A549 treated with AZD2906 at 1 μM for 4 hours (cell line): Measurements from ENCODE around the gene CCL16. TPM values are rescaled to one million over a fixed set of nuclear protein-coding genes. Genes with fewer than 3 reads are reported as not detected.

Experiments used
- total RNA-seq: library from RNA; stranded (reverse); fragments of 200-300 nt; extraction: Qiagen RNA extraction; gene quantifications from 5 replicates; pipeline ENCODE4 v1.2.3, GENCODE V29; 2022

Gene CCL16, protein sequence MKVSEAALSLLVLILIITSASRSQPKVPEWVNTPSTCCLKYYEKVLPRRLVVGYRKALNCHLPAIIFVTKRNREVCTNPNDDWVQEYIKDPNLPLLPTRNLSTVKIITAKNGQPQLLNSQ
- not detected in 5 replicates for total RNA-seq

DNA sequence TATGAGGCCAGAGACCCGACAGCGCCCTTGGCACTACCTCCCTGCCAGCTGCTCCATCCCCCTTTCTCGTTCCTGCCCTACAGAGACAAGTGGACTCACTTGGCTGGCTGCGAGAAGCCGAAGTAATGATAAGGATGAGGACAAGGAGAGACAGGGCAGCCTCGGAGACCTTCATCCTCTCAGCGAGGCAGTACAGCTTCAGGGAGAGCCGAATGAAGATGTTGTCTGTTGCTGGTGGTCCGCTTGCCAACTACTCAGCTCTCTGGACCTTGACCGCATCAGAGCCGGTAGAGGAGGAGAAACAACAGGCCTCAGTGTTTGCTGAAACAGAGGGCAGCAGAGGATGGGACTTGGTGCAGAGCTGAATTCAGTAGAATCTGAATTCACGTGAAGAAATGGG, at the start of gene CCL16:
CCL16 (minus strand) TSS at position 252 of the 400 bp plus-strand sequence; CDS start at position 175, 77 bp downstream.

DNA sequence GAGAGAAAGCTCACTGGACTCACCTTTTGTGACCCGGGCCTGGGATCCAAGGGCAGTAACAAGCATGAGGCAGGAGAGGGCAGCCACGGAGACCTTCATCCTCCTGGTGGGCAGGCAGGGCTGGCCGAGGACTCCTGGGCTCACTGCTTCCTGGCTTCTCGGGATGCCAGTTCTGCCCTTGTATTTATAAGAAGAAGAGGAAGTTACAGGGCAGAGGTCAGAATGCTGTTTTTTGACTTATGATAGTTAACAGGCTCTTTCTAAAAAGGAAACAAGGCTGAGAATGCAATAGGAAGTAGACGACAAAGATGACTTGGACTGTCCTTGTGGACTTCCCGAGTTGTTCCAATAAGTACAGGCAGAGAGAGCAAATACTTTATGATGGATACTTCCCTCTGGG, 36.5 kb upstream of the CCL16 start, which contains the start of gene CCL23:
CCL23 (minus strand) TSS at position 174 of the 400 bp plus-strand sequence; CDS start at position 99, 75 bp downstream.

DNA sequence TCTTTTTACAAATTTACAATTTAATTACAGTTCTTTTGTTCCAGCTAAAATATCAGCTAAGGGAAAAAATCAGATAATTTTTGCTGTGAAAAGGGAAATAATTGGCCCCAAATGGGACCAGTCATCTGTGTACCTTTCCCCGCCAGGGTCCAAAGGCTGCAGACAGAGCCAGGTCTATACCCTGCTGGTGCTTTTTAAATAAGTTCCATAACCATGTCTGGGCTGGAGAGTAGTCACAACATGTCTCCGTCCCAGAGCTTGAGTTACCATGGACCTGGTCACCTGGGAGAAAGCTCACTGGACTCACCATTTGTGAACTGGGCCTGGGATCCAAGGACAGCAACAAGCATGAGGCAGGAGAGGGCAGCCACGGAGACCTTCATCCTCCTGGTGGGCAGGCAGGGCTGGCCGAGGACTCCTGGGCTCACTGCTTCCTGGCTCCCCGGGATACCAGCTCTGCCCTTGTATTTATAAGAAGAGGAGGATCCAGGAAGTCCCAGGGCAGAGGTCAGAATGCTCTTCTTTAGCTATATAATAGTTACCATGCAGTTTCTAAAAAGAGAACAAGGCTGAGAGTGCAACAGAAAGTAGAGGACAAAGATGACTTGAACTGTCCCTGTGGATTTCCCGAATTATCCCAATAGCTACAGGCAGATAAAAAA, 19.9 kb upstream of the CCL16 start, which contains the start of gene CCL15:
CCL15 (minus strand) TSS at position 444 of the 662 bp plus-strand sequence; CDS start at position 383, 61 bp downstream.

DNA sequence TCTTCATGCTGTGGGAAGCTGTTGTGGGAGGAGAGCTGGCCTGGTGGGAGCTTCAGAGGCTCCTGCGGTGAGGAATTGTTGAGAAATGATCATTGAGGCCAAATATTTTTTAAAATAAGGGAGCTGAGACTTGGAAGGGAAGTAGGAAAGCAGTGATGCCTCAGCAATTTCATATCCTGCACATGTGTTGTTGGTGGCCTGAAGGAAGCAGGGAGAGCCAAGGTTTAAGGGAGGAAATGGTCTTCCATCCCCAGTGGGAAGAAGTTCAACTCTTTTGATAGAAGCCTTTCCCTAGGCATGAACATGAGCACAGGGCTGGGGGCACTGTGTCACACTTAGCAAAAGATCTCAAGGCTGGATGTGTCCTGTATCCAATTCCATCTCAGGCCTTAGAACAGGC, 5.3 kb upstream of the CCL16 start, which contains the start of gene CCL14:
CCL14 (minus strand) TSS at position 87 of the 400 bp plus-strand sequence; CDS start at position 7, 80 bp downstream.

DNA sequence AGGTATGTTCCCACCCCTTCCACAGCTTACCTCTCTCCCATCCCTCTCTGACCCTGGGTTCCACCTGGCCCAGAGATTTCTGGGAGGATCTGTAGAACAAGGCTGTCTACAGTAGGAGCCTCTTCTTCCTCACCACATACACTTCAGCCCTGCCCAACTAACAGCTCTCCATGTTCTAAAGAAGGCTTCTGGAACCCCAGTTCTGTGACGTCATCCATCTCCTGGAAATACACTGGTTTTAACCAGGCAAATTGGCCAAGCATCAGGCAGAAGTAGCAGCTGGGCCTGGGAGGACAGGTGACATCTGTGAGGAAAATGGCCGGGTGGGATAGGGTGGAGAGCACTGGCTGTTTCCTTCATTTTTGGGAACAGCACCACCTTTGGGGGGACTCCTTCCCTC, 37.8 kb downstream of the CCL16 start, which contains the start of gene LYZL6:
LYZL6 (minus strand) TSS at position 177 of the 400 bp plus-strand sequence. CDS start 4,357 bp downstream, outside the sequence.

DNA sequence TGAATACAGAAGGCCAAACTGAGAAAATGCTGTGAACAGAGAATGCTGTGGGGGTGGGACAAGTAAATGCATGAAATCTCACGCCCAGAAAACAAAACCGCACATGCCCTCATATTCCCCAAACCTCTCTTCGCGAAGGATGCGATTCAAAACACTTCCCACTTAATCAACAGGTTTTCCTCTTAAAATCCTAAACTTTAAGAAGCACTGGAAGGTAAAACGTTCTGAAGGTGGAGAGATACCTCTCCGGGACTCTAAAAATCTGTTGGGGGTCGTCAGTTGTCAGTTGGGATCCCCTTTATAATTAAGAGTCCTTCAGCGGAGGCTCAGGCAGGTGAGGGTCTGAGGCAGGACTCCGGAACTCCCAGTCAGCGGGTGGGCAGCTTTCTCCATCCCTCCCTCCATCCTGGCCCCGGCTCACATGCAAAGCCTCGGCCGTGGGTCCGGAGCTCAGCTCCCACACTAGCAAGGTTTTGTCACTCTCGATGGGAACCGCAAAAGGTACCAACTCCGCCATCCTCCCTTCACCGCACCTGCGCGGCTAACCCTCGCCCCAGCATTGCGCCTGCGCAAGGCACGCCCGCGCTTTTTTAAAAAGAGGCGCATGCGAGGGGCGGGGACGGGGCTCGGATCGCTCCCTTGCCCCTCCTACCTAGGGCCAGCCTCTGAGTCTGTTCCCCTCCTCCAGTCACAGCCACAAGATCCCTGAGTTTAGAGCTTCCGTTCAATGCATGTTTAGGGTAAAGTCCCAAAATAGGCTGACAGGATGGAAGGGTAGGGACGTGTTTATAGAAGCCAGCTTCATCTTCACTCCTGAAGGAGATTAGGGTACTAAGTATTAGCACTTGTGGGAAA, 50.9 kb downstream of the CCL16 start, which contains the start of gene RDM1:
RDM1 (minus strand) TSS at position 563 of the 855 bp plus-strand sequence; CDS start at position 517, 46 bp downstream.

Other genes with a start within 250 kb of the CCL16 start
- gene RASL10B, start 249.9 kb downstream of the CCL16 start, total RNA-seq: 0.07 to 0.30 TPM (median 0.13 TPM) in 5 replicates
- gene GAS2L2, start 228.3 kb downstream of the CCL16 start, total RNA-seq: 0.07 to 0.09 TPM (median 0.08 TPM) in 5 replicates
- gene C17orf50, start 220.6 kb downstream of the CCL16 start, total RNA-seq: 0.12 to 0.53 TPM (median 0.26 TPM) in 5 replicates
- gene MMP28, start 185.9 kb downstream of the CCL16 start, total RNA-seq: 4.9 to 8.4 TPM (median 7.1 TPM) in 5 replicates
- gene TAF15, start 172.0 kb downstream of the CCL16 start, total RNA-seq: 190 to 214 TPM (median 208 TPM) in 5 replicates
- not detected in 5 replicates for gene HEATR9, start 112.6 kb downstream of the CCL16 start, total RNA-seq
- gene CCL5, start 101.1 kb downstream of the CCL16 start, total RNA-seq: 0.79 to 1.5 TPM (median 1.2 TPM) in 5 replicates
- 2.6 to 3.9 TPM (median 3.4 TPM) in 5 replicates for gene RDM1, start 50.7 kb downstream of the CCL16 start, total RNA-seq
- not detected in 5 replicates for gene LYZL6, start 37.8 kb downstream of the CCL16 start, total RNA-seq
- not detected in 5 replicates for gene CCL14, start 5.2 kb upstream of the CCL16 start, total RNA-seq
- gene CCL15, start 20.1 kb upstream of the CCL16 start, total RNA-seq: not detected in 5 replicates
- gene CCL23, start 36.5 kb upstream of the CCL16 start, total RNA-seq: not detected in 5 replicates
- not detected in 5 replicates for gene CCL18, start 82.8 kb upstream of the CCL16 start, total RNA-seq
- gene CCL3, start 108.6 kb upstream of the CCL16 start, total RNA-seq: not detected in 5 replicates
- 0.09 TPM in 1 of 5 replicates, not detected in the others for gene CCL4, start 122.3 kb upstream of the CCL16 start, total RNA-seq
- 1.8 to 3.6 TPM (median 3.1 TPM) in 5 replicates for gene TBC1D3B, start 195.1 kb upstream of the CCL16 start, total RNA-seq
- not detected in 5 replicates for gene CCL3L1, start 215.3 kb upstream of the CCL16 start, total RNA-seq
- not detected in 5 replicates for gene CCL4L2, start 229.6 kb upstream of the CCL16 start, total RNA-seq